Psoas muscle (tissue), 8 donors: ENCODE data around the gene HSF4. TPM values are rescaled to one million over a fixed set of nuclear protein-coding genes. Genes with fewer than 3 reads are reported as not detected.
A peak's percentile ranks its signal among the peaks of the same experiment; 100 is the strongest.

Experiments used
- ATAC-seq, 4 donors: fragments of 200-7000 bp; cut with Tn5 transposase; one replicate each; pipeline ENCODE4 v1.9.1; 2020; ENCODE audit warnings: moderate library complexity in 3 of 4, mild to moderate bottlenecking in 2 of 4
- DNase-seq, 2 donors: peaks; one replicate each; pipeline ENCODE4 v3.0.0-alpha.2; 2020
- H3K27ac ChIP-seq: fragments of 200-600 bp; one replicate; pipeline ENCODE4 v1.8.0; 2022
- H3K27me3 ChIP-seq, 3 donors: fragments of 200-600 bp in 1 of 3; one replicate each; pipeline versions ENCODE4 v1.6.1 to v1.8.0; 2013 to 2022; ENCODE audit warnings: low read length in 2 of 3, mild to moderate bottlenecking in 2 of 3, moderate library complexity in 1 of 3; ENCODE audit not compliant: insufficient read depth in 3 of 3
- H3K36me3 ChIP-seq, 2 donors: fragments of 200-600 bp in 1 of 2; one replicate each; pipeline versions ENCODE4 v1.6.1 to v1.8.0; 2013 to 2022; ENCODE audit warnings: low read depth in 1 of 2, mild to moderate bottlenecking in 1 of 2, moderate library complexity in 1 of 2; ENCODE audit not compliant: insufficient read depth in 1 of 2
- H3K4me1 ChIP-seq: fragments of 200-600 bp; one replicate; pipeline ENCODE4 v1.8.0; 2022
- H3K4me3 ChIP-seq: fragments of 200-600 bp; one replicate; pipeline ENCODE4 v1.8.0; 2022; ENCODE audit warnings: mild to moderate bottlenecking
- H3K9me3 ChIP-seq: fragments of 200-600 bp; one replicate; pipeline ENCODE4 v1.8.0; 2022
- WGBS, 3 donors: extraction: QIAGEN DNeasy Blood & Tissue Kit; methylation state at CpG; one replicate each; pipeline versions ENCODE4 v1.1.6 to v1.1.7; 2013; 5-methylcytosine and 5-hydroxymethylcytosine counted together
- intact Hi-C, 2 donors: fragments of 100-400 bp; cut with DNase I; formaldehyde crosslinking; loops; one replicate each; pipeline versions ENCODE4 v1.11.0 to v1.14.2; 2022
- polyA plus RNA-seq, 3 donors: library from polyadenylated mRNA; stranded (reverse); fragments of 200-250 nt; gene quantifications; one replicate each; pipeline ENCODE4 v1.2.3, GENCODE V29; 2013
- total RNA-seq, 4 donors: library from RNA; stranded (reverse); fragmentation: NEBNext Ultra II Directional in 2 of 4; extraction: Animal tissue kit (Norgen Biotek cat#: 25700) in 2 of 4; gene quantifications; one replicate each; pipeline versions ENCODE4 v1.2.1 to v1.2.4, GENCODE V29; 2021 to 2023
- TF ChIP-seq, protein P1 (sequence below): fragments of 200-600 bp; IDR thresholded peaks from one replicate; pipeline ENCODE4 v1.8.0; 2022; ENCODE audit warnings: antibody characterized with exemption
- donor health status: healthy with polysubstance abuse.
- donor health status: DM: no; HTN: no; CAD: no; lungs with moderate emphysema.
- donor health status: Bipolar disorder and iron deficiency.
- donor health status: healthy.
- donor health status: DM: yes; HTN: yes; CAD: no.
- donor health status: DM: no; HTN: no; CAD: no.
- donor health status: DM: no; HTN: no; CAD: no.
- donor health status: DM: yes; HTN: yes; CAD: no.

Gene HSF4
- total and polyA plus RNA-seq, 7 donors: 15.1 to 97.3 (median 47.8) TPM

DNA sequence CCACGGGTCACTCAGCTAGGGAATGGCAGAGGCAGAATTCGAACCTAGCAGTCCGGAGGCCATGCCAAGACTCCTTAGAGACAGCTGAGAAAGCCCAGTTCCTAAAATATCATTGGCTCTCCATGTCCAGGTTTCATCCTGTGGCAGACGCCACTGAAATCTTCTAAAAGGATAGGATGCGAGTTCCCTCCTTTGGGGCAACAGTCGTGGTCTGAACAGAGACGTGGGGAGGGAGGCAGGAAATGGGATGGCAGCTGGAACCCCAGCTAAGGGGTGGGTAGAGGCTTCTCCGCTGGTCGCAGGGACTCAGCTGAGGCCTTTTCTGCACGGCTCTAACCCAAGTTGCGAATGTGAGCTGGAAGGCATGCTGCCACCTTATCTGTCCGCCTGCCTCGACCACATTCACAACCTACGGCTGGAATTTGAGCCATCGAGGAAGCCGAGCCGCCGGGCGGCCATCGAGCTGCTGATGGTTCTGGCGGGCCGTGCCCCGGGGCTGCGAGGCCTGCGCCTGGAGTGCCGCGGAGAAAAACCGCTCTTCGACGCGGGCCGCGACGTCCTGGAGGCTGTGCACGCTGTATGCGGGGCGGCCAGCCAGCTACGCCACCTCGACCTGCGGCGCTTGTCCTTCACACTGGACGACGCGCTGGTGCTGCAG, 1.9 kb upstream of the HSF4 start:
- H3K4me1 ChIP-seq: peaks cover 38% of the 10 kb centered on the region
- ATAC-seq (peak in 1 of 4 donors; percentile 17), DNase-seq (peak in 1 of 2 donors; percentile 38)
- H3K4me3 ChIP-seq: peak overlapping the region; percentile 93
- TF ChIP-seq, protein P1, sequence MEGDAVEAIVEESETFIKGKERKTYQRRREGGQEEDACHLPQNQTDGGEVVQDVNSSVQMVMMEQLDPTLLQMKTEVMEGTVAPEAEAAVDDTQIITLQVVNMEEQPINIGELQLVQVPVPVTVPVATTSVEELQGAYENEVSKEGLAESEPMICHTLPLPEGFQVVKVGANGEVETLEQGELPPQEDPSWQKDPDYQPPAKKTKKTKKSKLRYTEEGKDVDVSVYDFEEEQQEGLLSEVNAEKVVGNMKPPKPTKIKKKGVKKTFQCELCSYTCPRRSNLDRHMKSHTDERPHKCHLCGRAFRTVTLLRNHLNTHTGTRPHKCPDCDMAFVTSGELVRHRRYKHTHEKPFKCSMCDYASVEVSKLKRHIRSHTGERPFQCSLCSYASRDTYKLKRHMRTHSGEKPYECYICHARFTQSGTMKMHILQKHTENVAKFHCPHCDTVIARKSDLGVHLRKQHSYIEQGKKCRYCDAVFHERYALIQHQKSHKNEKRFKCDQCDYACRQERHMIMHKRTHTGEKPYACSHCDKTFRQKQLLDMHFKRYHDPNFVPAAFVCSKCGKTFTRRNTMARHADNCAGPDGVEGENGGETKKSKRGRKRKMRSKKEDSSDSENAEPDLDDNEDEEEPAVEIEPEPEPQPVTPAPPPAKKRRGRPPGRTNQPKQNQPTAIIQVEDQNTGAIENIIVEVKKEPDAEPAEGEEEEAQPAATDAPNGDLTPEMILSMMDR: no peak
- 12 to 18% (median 13%) methylated on average over 40 to 44 of the region's 44 CpGs for WGBS, 3 donors
- H3K36me3 ChIP-seq: peaks cover 0 to 14% of the 10 kb centered on the region in 2 donors
- intact Hi-C loops: no loop called here
- peak overlapping the region; percentile 93 for H3K27ac ChIP-seq
- H3K27me3 ChIP-seq: no peaks in the 10 kb centered on the region
- H3K9me3 ChIP-seq: no peaks in the 10 kb centered on the region

DNA sequence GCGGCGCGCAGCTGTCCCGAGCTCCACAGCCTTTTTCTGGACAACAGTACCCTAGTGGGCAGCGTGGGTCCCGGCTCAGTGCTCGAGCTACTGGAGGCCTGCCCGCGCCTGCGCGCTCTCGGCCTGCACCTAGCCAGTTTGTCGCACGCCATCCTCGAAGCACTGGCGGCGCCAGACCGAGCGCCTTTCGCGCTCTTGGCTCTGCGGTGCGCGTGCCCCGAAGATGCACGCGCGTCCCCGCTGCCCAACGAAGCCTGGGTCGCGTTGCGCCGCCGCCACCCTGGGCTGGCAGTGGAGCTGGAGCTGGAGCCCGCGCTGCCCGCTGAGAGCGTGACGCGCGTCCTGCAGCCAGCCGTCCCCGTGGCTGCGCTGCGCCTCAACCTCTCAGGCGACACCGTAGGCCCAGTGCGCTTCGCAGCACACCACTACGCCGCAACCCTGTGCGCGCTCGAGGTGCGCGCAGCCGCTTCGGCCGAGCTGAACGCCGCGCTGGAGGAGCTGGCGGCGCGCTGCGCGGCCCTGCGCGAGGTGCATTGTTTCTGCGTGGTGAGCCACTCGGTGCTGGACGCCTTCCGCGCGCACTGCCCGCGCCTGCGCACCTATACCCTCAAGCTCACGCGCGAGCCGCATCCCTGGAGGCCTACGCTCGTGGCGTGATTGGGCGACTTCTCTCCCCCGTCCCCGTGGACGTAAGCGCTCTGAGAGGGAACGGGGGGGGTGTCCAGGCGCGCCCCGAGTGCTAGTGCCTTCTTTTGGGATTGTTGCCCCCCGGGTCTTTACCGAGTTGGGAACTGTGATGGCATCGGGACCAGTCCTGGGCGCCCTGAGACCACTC, 1.2 kb upstream of the HSF4 start:
- H3K9me3 ChIP-seq: no peaks in the 10 kb centered on the region
- H3K27me3 ChIP-seq: no peaks in the 10 kb centered on the region
- DNase-seq (peak; percentile 58 to 85), ATAC-seq (peak; percentile 15 to 44 (median 32))
- intact Hi-C loops: no loop called here
- 1 to 2% (median 1%) methylated on average over 89 to 99 of the region's 99 CpGs for WGBS, 3 donors
- H3K4me1 ChIP-seq: peaks cover 38% of the 10 kb centered on the region
- peaks cover 0 to 15% of the 10 kb centered on the region in 2 donors for H3K36me3 ChIP-seq
- peak overlapping the region; percentile 93 for H3K27ac ChIP-seq
- TF ChIP-seq, protein P1: no peak
- H3K4me3 ChIP-seq: peak overlapping the region; percentile 76

DNA sequence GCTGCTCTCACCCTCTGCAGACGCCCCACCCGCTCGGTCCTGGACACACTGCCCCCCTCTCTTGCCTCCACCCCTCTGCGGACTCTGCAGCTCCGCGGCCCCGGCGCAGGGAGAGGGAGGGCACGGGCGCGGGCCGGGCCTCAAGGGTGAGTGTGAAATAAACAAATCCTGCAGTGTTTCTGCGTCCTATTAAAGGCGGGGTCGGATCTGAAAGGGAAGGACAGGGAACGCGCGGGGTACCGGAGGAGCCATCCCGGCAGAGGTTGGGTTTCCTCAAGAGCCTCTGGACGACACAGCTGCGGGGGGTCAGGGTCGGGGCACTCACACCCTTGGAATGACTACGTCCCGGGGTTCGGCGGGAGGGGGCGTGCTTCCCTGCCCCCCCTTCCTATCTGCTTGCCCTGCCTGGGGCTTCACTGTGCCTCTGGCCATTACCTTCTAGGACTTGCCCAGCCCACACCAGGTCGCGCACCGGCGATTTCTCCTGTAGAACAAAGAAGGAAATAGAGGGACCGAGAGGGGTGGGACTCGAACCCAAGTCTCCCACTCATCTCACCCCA, 466 bp upstream of the HSF4 start:
- intact Hi-C loops: no loop called here
- Histone ChIP-seq H3K27ac (peak overlapping the region; percentile 93), H3K9me3 (no peaks in the 10 kb centered on the region), H3K4me3 (peak overlapping the region; percentile 76), H3K36me3 (peaks cover 0 to 18% of the 10 kb centered on the region in 2 donors), H3K27me3 (no peaks in the 10 kb centered on the region), H3K4me1 (peaks cover 41% of the 10 kb centered on the region)
- 0 to 3% (median 3%) methylated on average over 30 to 34 of the region's 34 CpGs for WGBS, 3 donors
- peak in 1 of 2 donors; percentile 26 for DNase-seq
- TF ChIP-seq, protein P1: no peak
- ATAC-seq: peak in 2 of 4 donors; percentile 6 to 7

DNA sequence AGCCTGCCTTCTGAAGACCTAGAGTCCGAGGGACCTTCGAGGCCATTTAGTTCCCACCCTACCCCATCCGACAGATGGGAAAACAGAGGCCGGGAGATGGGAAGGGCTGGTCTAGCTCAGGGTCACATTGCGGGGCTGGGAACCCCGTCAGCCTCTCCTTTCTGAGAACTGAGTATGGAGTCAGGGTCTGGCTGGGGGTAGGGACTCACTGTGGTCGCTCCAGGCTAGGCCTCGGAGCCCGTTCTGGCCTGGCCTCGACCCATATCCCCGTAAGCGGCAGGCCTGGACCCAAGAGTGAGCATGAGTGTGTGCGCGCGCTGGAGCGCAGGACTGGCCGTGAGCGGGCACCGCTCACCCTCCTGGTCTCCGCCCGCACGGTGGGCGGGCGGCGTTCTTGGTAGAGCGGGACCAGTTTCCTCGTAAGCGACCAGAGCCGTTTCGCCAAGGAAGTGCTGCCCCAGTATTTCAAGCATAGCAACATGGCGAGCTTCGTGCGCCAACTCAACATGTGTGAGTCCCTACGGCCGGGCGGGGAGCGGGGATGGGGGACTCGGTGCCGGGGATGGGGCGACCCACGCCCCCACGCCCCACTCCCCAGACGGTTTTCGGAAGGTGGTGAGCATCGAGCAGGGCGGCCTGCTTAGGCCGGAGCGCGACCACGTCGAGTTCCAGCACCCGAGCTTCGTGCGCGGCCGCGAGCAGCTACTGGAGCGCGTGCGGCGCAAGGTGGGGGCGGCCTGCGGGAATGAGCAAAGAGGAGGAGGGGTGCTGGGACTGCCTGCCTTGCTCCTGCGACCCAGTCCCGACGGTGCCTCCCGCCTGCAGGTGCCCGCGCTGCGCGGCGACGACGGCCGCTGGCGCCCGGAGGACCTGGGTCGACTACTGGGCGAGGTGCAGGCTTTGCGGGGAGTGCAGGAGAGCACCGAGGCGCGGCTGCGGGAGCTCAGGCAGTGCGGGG, 855 bp downstream of the HSF4 start:
- peaks cover 49% of the 10 kb centered on the region for H3K4me1 ChIP-seq
- peak in 1 of 2 donors; percentile 31 for DNase-seq
- H3K27ac ChIP-seq: peak overlapping the region; percentile 93
- no peaks in the 10 kb centered on the region for H3K27me3 ChIP-seq
- 35 to 47% (median 46%) methylated on average over 69 to 85 of the region's 85 CpGs for WGBS, 3 donors
- intact Hi-C loops: no loop called here
- peak overlapping the region; percentile 76 for H3K4me3 ChIP-seq
- TF ChIP-seq, protein P1: no peak
- H3K9me3 ChIP-seq: no peaks in the 10 kb centered on the region
- ATAC-seq: no peak
- H3K36me3 ChIP-seq: peaks cover 0 to 20% of the 10 kb centered on the region in 2 donors
